ENCODE measurements around the gene MSH3.

The MSH3 gene

DNA sequence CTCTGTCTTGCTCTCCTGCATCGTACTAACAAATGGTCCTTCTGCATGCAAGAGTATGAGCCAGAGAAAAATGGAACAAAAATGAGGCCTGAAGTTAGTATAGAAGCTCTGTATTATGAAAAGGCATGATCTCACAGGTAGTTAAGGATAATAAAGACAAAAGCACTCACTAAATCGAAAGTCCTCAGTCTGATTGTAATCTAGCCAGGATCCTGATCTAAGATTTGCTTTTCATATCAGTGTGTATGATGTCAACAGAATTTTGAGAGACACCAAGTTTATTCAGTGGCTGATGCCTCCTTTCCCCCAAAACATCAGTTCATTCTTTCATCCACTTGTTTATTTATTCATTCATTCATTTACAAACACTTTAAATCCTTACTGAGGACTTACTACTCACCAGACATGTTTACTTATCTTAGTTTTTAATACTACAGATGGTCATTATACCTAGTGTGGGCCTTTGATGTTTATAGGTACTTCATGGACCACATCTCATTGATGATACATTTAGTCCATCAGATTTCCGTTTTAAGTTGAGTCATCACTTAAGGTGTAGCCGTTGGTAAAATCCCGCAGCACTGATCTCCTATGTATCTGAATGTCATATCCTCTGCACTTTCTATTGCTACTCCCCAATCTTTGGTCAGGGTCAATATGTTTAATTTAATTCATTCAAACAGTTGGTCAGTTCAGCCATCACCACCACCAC is 105.6 kb downstream of the MSH3 start (continued):
- TF ChIP-seq, protein P1, sequence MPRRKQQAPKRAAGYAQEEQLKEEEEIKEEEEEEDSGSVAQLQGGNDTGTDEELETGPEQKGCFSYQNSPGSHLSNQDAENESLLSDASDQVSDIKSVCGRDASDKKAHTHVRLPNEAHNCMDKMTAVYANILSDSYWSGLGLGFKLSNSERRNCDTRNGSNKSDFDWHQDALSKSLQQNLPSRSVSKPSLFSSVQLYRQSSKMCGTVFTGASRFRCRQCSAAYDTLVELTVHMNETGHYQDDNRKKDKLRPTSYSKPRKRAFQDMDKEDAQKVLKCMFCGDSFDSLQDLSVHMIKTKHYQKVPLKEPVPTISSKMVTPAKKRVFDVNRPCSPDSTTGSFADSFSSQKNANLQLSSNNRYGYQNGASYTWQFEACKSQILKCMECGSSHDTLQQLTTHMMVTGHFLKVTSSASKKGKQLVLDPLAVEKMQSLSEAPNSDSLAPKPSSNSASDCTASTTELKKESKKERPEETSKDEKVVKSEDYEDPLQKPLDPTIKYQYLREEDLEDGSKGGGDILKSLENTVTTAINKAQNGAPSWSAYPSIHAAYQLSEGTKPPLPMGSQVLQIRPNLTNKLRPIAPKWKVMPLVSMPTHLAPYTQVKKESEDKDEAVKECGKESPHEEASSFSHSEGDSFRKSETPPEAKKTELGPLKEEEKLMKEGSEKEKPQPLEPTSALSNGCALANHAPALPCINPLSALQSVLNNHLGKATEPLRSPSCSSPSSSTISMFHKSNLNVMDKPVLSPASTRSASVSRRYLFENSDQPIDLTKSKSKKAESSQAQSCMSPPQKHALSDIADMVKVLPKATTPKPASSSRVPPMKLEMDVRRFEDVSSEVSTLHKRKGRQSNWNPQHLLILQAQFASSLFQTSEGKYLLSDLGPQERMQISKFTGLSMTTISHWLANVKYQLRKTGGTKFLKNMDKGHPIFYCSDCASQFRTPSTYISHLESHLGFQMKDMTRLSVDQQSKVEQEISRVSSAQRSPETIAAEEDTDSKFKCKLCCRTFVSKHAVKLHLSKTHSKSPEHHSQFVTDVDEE (CRISPR knock-in tag; IDR thresholded peaks at IDR 0.05), result no peak
- TF ChIP-seq TOX (CRISPR knock-in tag; IDR thresholded peaks at IDR 0.05; ENCODE audit: borderline replicate concordance), result no peak
- no peak for TF ChIP-seq ARNTL (CRISPR knock-in tag; IDR thresholded peaks at IDR 0.05; ENCODE audit: borderline replicate concordance, low read depth)
- TF ChIP-seq, protein P2, sequence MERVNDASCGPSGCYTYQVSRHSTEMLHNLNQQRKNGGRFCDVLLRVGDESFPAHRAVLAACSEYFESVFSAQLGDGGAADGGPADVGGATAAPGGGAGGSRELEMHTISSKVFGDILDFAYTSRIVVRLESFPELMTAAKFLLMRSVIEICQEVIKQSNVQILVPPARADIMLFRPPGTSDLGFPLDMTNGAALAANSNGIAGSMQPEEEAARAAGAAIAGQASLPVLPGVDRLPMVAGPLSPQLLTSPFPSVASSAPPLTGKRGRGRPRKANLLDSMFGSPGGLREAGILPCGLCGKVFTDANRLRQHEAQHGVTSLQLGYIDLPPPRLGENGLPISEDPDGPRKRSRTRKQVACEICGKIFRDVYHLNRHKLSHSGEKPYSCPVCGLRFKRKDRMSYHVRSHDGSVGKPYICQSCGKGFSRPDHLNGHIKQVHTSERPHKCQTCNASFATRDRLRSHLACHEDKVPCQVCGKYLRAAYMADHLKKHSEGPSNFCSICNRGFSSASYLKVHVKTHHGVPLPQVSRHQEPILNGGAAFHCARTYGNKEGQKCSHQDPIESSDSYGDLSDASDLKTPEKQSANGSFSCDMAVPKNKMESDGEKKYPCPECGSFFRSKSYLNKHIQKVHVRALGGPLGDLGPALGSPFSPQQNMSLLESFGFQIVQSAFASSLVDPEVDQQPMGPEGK (CRISPR knock-in tag; IDR thresholded peaks at IDR 0.05; ENCODE audit: borderline replicate concordance), result no peak
- no peak for TF ChIP-seq SNAI2 (CRISPR knock-in tag; IDR thresholded peaks at IDR 0.05)

DNA sequence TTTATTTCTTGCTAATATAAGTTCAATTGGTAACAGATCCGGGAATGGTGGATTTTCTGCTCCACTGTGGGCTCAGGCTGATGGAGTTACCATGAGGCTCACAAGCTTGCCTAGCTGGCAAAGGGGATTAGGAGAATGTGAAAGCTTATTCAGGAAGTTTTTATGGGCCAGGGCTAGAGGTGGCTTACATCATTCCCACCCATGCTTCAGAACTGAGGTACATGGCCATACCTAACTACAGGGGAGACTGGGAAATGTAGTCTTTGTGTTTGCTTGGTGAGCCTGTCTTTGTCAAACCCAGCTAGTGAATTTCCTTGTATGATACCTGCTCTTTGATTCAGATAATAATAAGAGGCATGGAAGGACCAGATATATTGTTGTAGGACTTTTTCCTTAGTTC is 106.2 kb downstream of the MSH3 start:
- TF ChIP-seq, protein P1 (CRISPR knock-in tag; IDR thresholded peaks at IDR 0.05), result no peak
- TF ChIP-seq ISL1 (CRISPR knock-in tag; IDR thresholded peaks at IDR 0.05) (no peak), RARB (CRISPR knock-in tag; IDR thresholded peaks at IDR 0.05) (no peak), ZC3H10 (CRISPR knock-in tag; IDR thresholded peaks at IDR 0.05) (no peak)

DNA sequence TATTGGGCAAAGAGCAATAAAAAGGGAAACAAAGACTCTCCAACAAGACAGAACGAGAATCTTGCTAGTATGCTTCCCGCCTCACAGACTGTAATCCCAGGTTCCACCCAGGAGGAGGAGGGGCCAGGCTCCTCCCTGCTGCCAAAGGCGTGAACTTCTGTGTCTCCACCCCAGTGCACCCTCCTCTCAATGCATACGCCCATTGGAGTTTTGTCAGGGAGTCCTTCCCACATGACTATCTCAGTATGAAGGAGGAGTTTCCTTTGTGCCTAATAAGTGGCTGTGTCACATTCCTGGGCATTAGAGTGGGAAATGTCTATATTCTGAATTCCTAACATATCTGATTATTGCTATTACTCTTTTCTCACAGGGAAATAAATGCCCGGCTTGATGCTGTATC is 106.7 kb downstream of the MSH3 start:
- TF ChIP-seq, protein P1 (CRISPR knock-in tag; IDR thresholded peaks at IDR 0.05), result no peak
- no peak for TF ChIP-seq ISL1 (CRISPR knock-in tag; IDR thresholded peaks at IDR 0.05)
- TF ChIP-seq, protein P3, sequence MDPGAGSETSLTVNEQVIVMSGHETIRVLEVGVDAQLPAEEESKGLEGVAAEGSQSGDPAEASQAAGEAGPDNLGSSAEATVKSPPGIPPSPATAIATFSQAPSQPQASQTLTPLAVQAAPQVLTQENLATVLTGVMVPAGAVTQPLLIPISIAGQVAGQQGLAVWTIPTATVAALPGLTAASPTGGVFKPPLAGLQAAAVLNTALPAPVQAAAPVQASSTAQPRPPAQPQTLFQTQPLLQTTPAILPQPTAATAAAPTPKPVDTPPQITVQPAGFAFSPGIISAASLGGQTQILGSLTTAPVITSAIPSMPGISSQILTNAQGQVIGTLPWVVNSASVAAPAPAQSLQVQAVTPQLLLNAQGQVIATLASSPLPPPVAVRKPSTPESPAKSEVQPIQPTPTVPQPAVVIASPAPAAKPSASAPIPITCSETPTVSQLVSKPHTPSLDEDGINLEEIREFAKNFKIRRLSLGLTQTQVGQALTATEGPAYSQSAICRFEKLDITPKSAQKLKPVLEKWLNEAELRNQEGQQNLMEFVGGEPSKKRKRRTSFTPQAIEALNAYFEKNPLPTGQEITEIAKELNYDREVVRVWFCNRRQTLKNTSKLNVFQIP (CRISPR knock-in tag; IDR thresholded peaks at IDR 0.05; ENCODE audit: borderline replicate concordance, low read depth), result no peak
- no peak for TF ChIP-seq SNAI2 (CRISPR knock-in tag; IDR thresholded peaks at IDR 0.05)
- TF ChIP-seq PPARA (CRISPR knock-in tag; IDR thresholded peaks at IDR 0.05; ENCODE audit: borderline replicate concordance), result no peak
- TF ChIP-seq ZNF70 (CRISPR knock-in tag; IDR thresholded peaks at IDR 0.05), result no peak
- TF ChIP-seq, protein P2 (CRISPR knock-in tag; IDR thresholded peaks at IDR 0.05; ENCODE audit: borderline replicate concordance), result no peak
- no peak for TF ChIP-seq ZC3H10 (CRISPR knock-in tag; IDR thresholded peaks at IDR 0.05)
- TF ChIP-seq ZFP30 (CRISPR knock-in tag; IDR thresholded peaks at IDR 0.05), result no peak
- TF ChIP-seq RARB (CRISPR knock-in tag; IDR thresholded peaks at IDR 0.05), result no peak
- TF ChIP-seq ZFP3 (CRISPR knock-in tag; IDR thresholded peaks at IDR 0.05), result no peak
- no peak for TF ChIP-seq ZNF8 (CRISPR knock-in tag; IDR thresholded peaks at IDR 0.05)
- TF ChIP-seq ARNTL (CRISPR knock-in tag; IDR thresholded peaks at IDR 0.05; ENCODE audit: borderline replicate concordance, low read depth), result no peak
- no peak for TF ChIP-seq CSDC2 (CRISPR knock-in tag; IDR thresholded peaks at IDR 0.05)
- TF ChIP-seq GLIS3 (CRISPR knock-in tag; IDR thresholded peaks at IDR 0.05), result no peak
- ATAC-seq, result no peak

More for the DNA sequence above, 106.2 kb downstream of the MSH3 start:
- ATAC-seq, result no peak

Measured in SK-N-SH treated with all-trans-retinoic acid at 6 μM for 48 hours (cell line).